Right atrium auricular region (tissue), 2 donors: ENCODE results near the gene RAC2. TPM values are rescaled to one million over a fixed set of nuclear protein-coding genes. Genes with fewer than 3 reads are reported as not detected.

Experiments
- DNase-seq: peaks from one replicate; pipeline ENCODE4 v3.0.0-alpha.2; 2019; ENCODE audit warnings: low spot score
- H3K27ac ChIP-seq, 2 donors: fragments of 200-600 bp; sonication (generic); 1 replicate in 1 of 2; 2 replicates in 1 of 2; pipeline ENCODE4 v1.5.1; 2016 to 2019
- H3K27me3 ChIP-seq, 2 donors: fragments of 200-600 bp; sonication (generic); one replicate each; pipeline versions ENCODE4 v1.5.1 to v1.6.0; 2017 to 2019
- H3K36me3 ChIP-seq: fragments of 200-600 bp; sonication (generic); one replicate; pipeline ENCODE4 v1.5.1; 2016
- H3K4me1 ChIP-seq, 2 donors: fragments of 200-600 bp; sonication (generic); one replicate each; pipeline versions ENCODE4 v1.5.1 to v1.6.0; 2017 to 2019
- H3K4me3 ChIP-seq, 2 donors: fragments of 200-600 bp; sonication (generic); 1 replicate in 1 of 2; 2 replicates in 1 of 2; pipeline ENCODE4 v1.5.1; 2017 to 2019; ENCODE audit warnings: mild to moderate bottlenecking in 1 of 2, moderate library complexity in 1 of 2
- H3K9me3 ChIP-seq, 2 donors: fragments of 200-600 bp; sonication (generic); one replicate each; pipeline ENCODE4 v1.5.1; 2019
- total RNA-seq, 2 donors: library from RNA; depleted of rRNA; stranded (reverse); fragments of >200 nt; gene quantifications; one replicate each; pipeline ENCODE4 v1.1.0, GENCODE V29; 2016
- TF ChIP-seq, protein P1 (sequence below), 2 donors: fragments of 200-600 bp; sonication (generic); IDR thresholded peaks; one replicate each; pipeline ENCODE4 v1.5.1; 2019; ENCODE audit warnings: antibody characterized with exemption in 2 of 2

RAC2 gene
- total RNA-seq, 2 donors from 2014 or later: 2.9 to 10.3 TPM

- no peaks in the 10 kb centered on the region for H3K9me3 ChIP-seq
- no peak for DNase-seq
- H3K4me1 ChIP-seq: no peaks in the 10 kb centered on the region
- no peak overlapping the region for H3K4me3 ChIP-seq
- TF ChIP-seq, protein P1, sequence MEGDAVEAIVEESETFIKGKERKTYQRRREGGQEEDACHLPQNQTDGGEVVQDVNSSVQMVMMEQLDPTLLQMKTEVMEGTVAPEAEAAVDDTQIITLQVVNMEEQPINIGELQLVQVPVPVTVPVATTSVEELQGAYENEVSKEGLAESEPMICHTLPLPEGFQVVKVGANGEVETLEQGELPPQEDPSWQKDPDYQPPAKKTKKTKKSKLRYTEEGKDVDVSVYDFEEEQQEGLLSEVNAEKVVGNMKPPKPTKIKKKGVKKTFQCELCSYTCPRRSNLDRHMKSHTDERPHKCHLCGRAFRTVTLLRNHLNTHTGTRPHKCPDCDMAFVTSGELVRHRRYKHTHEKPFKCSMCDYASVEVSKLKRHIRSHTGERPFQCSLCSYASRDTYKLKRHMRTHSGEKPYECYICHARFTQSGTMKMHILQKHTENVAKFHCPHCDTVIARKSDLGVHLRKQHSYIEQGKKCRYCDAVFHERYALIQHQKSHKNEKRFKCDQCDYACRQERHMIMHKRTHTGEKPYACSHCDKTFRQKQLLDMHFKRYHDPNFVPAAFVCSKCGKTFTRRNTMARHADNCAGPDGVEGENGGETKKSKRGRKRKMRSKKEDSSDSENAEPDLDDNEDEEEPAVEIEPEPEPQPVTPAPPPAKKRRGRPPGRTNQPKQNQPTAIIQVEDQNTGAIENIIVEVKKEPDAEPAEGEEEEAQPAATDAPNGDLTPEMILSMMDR (IDR thresholded peaks at IDR 0.05): no peak
- no peaks in the 10 kb centered on the region for H3K36me3 ChIP-seq
- no peak overlapping the region for H3K27ac ChIP-seq
- peaks cover 0 to 5% of the 10 kb centered on the region in 2 donors for H3K27me3 ChIP-seq
These were observed 14.1 kb upstream of the RAC2 start for GRCh38 chr22:37258005-37258752.

DNA sequence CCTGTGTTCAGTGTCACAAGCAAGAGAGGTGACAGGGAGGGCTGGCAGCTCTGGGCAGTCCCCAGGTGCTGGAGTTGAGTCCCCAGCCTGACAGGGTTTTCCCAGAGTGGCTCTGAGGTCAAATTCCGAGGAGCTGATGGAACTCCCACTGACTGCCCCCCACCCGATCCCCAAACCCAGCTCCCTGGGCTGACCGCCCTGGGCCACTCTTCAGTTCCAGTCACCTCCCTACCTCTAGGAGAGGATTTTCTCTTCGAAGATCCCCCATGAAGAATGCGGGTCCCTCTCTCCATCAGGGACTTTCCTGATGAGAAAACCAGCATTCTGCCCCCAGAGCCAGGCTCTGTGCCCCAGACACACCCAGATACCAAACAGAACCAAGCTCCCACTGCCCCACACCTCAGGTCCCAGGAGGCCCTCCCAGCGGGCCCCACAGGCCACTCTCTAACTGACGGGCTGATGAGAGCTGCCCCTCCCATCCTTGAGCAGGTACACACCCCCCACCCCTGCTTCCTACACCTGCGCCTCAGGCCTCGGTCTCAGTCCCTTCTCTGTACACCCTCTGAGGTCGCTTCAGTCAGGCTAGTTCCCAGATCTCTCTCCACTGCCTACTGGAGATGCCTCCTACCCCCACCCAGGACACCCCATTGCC lies 12.1 kb upstream of the RAC2 start:
- Histone ChIP-seq H3K27ac (no peak overlapping the region), H3K36me3 (no peaks in the 10 kb centered on the region), H3K9me3 (no peaks in the 10 kb centered on the region), H3K27me3 (peaks cover 0 to 5% of the 10 kb centered on the region in 2 donors), H3K4me1 (no peaks in the 10 kb centered on the region), H3K4me3 (no peak overlapping the region)
- DNase-seq: no peak
- TF ChIP-seq, protein P1 (IDR thresholded peaks at IDR 0.05): no peak

GRCh38 chr22:37255558-37256006 lies 11.5 kb upstream of the RAC2 start:
- TF ChIP-seq, protein P1 (IDR thresholded peaks at IDR 0.05): no peak
- Histone ChIP-seq H3K9me3 (no peaks in the 10 kb centered on the region), H3K4me3 (no peak overlapping the region), H3K36me3 (no peaks in the 10 kb centered on the region), H3K4me1 (no peaks in the 10 kb centered on the region), H3K27me3 (peaks cover 0 to 5% of the 10 kb centered on the region in 2 donors), H3K27ac (no peak overlapping the region)
- DNase-seq: no peak

DNA sequence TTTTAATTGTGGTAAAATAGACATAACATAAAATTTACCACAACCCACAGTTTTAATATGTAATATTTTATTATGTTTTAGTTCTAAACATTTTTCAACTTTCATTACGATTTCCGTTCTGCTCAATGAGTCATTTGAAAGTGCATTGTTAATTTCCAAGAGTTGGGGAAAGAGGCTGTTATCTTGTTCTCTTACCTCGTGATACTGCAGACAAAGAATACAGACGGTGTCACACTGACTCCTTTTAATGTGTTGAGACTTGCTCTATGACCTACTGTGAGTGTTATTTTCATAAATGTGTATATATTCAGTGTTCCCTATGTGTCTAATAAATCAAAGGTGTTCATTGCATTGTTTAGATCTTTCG lies 10.8 kb upstream of the RAC2 start:
- TF ChIP-seq, protein P1 (IDR thresholded peaks at IDR 0.05): no peak
- Histone ChIP-seq H3K4me1 (no peaks in the 10 kb centered on the region), H3K9me3 (no peaks in the 10 kb centered on the region), H3K27ac (no peak overlapping the region), H3K27me3 (peaks cover 0 to 5% of the 10 kb centered on the region in 2 donors), H3K36me3 (no peaks in the 10 kb centered on the region), H3K4me3 (no peak overlapping the region)
- no peak for DNase-seq

GRCh38 chr22:37254209-37254866 lies 10.3 kb upstream of the RAC2 start:
- DNase-seq: no peak
- Histone ChIP-seq H3K9me3 (no peaks in the 10 kb centered on the region), H3K27me3 (peaks cover 0 to 5% of the 10 kb centered on the region in 2 donors), H3K36me3 (no peaks in the 10 kb centered on the region), H3K4me3 (no peak overlapping the region), H3K27ac (no peak overlapping the region), H3K4me1 (no peaks in the 10 kb centered on the region)
- TF ChIP-seq, protein P1 (IDR thresholded peaks at IDR 0.05): no peak
